Fibroblast of the aortic adventitia (primary cell): ENCODE results near the gene UNC13A. TPM values are rescaled to one million over a fixed set of nuclear protein-coding genes. Genes with fewer than 3 reads are reported as not detected.

Experiments used
- DNase-seq: peaks from one replicate; pipeline ENCODE4 v3.0.0-alpha.2; 2010; ENCODE audit warnings: low read depth
- H3K4me3 ChIP-seq: 2 replicates; pipeline ENCODE4 v1.5.1; 2011; ENCODE audit warnings: low read depth, mild to moderate bottlenecking, control low read depth, low read length, moderate library complexity
- CTCF ChIP-seq: IDR thresholded peaks from 2 replicates; pipeline ENCODE4 v1.5.1; 2011; ENCODE audit warnings: mild to moderate bottlenecking, low read length, control low read depth, inconsistent platforms; ENCODE audit not compliant: insufficient read depth
- total RNA-seq: library from RNA; depleted of rRNA; stranded (reverse); fragments of >200 nt; gene quantifications from 2 replicates; pipeline ENCODE4 v1.2.3, GENCODE V29; 2012; ENCODE audit warnings: low replicate concordance

The UNC13A gene
- total RNA-seq, 1 donor, result 0.27 TPM

GRCh38 chr19:17676295-17676694 is 11.9 kb downstream of the UNC13A start:
- no peak for TF ChIP-seq CTCF
- DNase-seq, result no peak
- H3K4me3 ChIP-seq, result no peak overlapping the region

GRCh38 chr19:17673937-17674799 is 14.0 kb downstream of the UNC13A start:
- no peak for TF ChIP-seq CTCF
- no peak for DNase-seq
- H3K4me3 ChIP-seq, result no peak overlapping the region

- H3K4me3 ChIP-seq, result no peak overlapping the region
- TF ChIP-seq CTCF, result no peak
- peak; percentile 42 for DNase-seq
Measured at GRCh38 chr19:17671906-17672305, 16.2 kb downstream of the UNC13A start.

GRCh38 chr19:17669419-17669818 is 18.7 kb downstream of the UNC13A start:
- TF ChIP-seq CTCF, result no peak
- no peak overlapping the region for H3K4me3 ChIP-seq
- DNase-seq, result no peak

GRCh38 chr19:17665058-17665457 is 23.1 kb downstream of the UNC13A start:
- no peak overlapping the region for H3K4me3 ChIP-seq
- no peak for DNase-seq
- TF ChIP-seq CTCF, result no peak

- TF ChIP-seq CTCF, result no peak
- DNase-seq, result no peak
- H3K4me3 ChIP-seq, result no peak overlapping the region
Measured at GRCh38 chr19:17659996-17660395, 28.2 kb downstream of the UNC13A start.
